Keratinocyte (primary cell): ENCODE results near the gene NKX1-2.

Experiments
- CTCF ChIP-seq, 3 experiments: IDR thresholded peaks in 1 of 3; conservative IDR thresholded peaks in 1 of 3; optimal IDR thresholded peaks in 1 of 3; 2 replicates in 2 of 3; 3 replicates in 1 of 3; pipeline versions ENCODE3 to v1.5.1; 2011; ENCODE audit warnings: low read length in 3 of 3, mild to moderate bottlenecking in 3 of 3, moderate library complexity in 2 of 3, control low read depth in 1 of 3, inconsistent platforms in 1 of 3; ENCODE audit not compliant: insufficient read depth in 2 of 3; ENCODE audit errors: extremely low read depth in 1 of 3
- EZH2 ChIP-seq: IDR thresholded peaks from one replicate; pipeline ENCODE4 v1.6.1; 2012; ENCODE audit warnings: inconsistent platforms, mild to moderate bottlenecking, low read length, moderate library complexity

GRCh38 chr10:124461642-124462347 is 12.0 kb upstream of the NKX1-2 start, which contains the start of gene LHPP:
- TF ChIP-seq EZH2 (no peak), CTCF (optimal IDR thresholded peaks at IDR 0.05 in 1 of 3, IDR thresholded peaks at IDR 0.05 in 1 of 3, conservative IDR thresholded peaks at IDR 0.05 in 1 of 3; ENCODE audit: extremely low read depth in 1 of 3, insufficient read depth in 2 of 3, low read length in 3 of 3) (no peak)
